GM12891 (cell line): Measurements from ENCODE around the gene CTCF.

Source experiments
- POLR2A ChIP-seq: IDR thresholded peaks from 2 replicates; pipeline ENCODE4 v1.6.1; 2011; ENCODE audit warnings: low read depth, low read length, control low read depth
- POLR2AphosphoS5 ChIP-seq: IDR thresholded peaks from 2 replicates; pipeline ENCODE4 v1.6.1; 2011; ENCODE audit warnings: low read depth, low read length, control low read depth
- POU2F2 ChIP-seq: IDR thresholded peaks from 2 replicates; pipeline ENCODE4 v1.6.1; 2011; ENCODE audit warnings: low read depth, mild to moderate bottlenecking, control low read depth, low read length, moderate library complexity
- SPI1 ChIP-seq: IDR thresholded peaks from 2 replicates; pipeline ENCODE4 v1.6.1; 2011; ENCODE audit warnings: low read depth, low read length, control low read depth
- TAF1 ChIP-seq: IDR thresholded peaks from 2 replicates; pipeline ENCODE4 v1.6.1; 2011; ENCODE audit warnings: low read depth, low read length, control low read depth

GRCh38 chr16:67561824-67562525 lies 351 bp upstream of the CTCF start:
- TF ChIP-seq TAF1 (no peak), POLR2A (peak; percentile 69), POLR2AphosphoS5 (peak; percentile 59), SPI1 (peak; percentile 50; the same call in 1 of the 2 replicates), POU2F2 (no peak)
